Activated CD8-positive, alpha-beta memory T cell treated with anti-CD3 and anti-CD28 coated beads, Interleukin-2, amount 50 U/mL, for 24 hours (primary cell): Measurements from ENCODE around the gene LIN28B.

Experiments
- DNase-seq: peaks from one replicate; pipeline ENCODE4 v3.0.0-alpha.2; 2020; ENCODE audit errors: extremely low read depth

The LIN28B gene

GRCh38 chr6:105109955-105110895 is 153.3 kb downstream of the LIN28B start:
- no peak for DNase-seq

- DNase-seq: no peak
These were observed 154.2 kb downstream of the LIN28B start for GRCh38 chr6:105111105-105111504.

GRCh38 chr6:105111871-105112270 is 155.0 kb downstream of the LIN28B start:
- no peak for DNase-seq

GRCh38 chr6:105112577-105112976 is 155.7 kb downstream of the LIN28B start:
- DNase-seq: no peak

- DNase-seq: no peak
These were observed 156.5 kb downstream of the LIN28B start for GRCh38 chr6:105113422-105113821.

GRCh38 chr6:105116150-105116549 is 159.2 kb downstream of the LIN28B start:
- no peak for DNase-seq

- no peak for DNase-seq
These were observed 163.7 kb downstream of the LIN28B start for GRCh38 chr6:105120570-105120969.

- DNase-seq: no peak
These were observed 165.1 kb downstream of the LIN28B start for GRCh38 chr6:105121981-105122380.

GRCh38 chr6:105122717-105123116 is 165.8 kb downstream of the LIN28B start:
- no peak for DNase-seq
